ENCODE data around the gene RGS7BP.

RGS7BP gene

GRCh38 chr5:64516216-64516615, 10.4 kb downstream of the RGS7BP start:
- H3K4me3 ChIP-seq (ENCODE audit: low read length) = no peak overlapping the region
- TF ChIP-seq CTCF (IDR thresholded peaks at IDR 0.05; ENCODE audit: insufficient read depth, low read depth, low read length, missing control alignments) = no peak
- DNase-seq (ENCODE audit: low read depth) = no peak

- peak; percentile 33 for DNase-seq (ENCODE audit: low read depth)
- H3K4me3 ChIP-seq (ENCODE audit: low read length) = no peak overlapping the region
- TF ChIP-seq CTCF (IDR thresholded peaks at IDR 0.05; ENCODE audit: insufficient read depth, low read depth, low read length, missing control alignments) = no peak
Observed at GRCh38 chr5:64518793-64519192, 13.0 kb downstream of the RGS7BP start.

- no peak overlapping the region for H3K4me3 ChIP-seq (ENCODE audit: low read length)
- no peak for DNase-seq (ENCODE audit: low read depth)
- no peak for TF ChIP-seq CTCF (IDR thresholded peaks at IDR 0.05; ENCODE audit: insufficient read depth, low read depth, low read length, missing control alignments)
Observed at GRCh38 chr5:64519263-64519662, 13.4 kb downstream of the RGS7BP start.

GRCh38 chr5:64526734-64527439, 21.1 kb downstream of the RGS7BP start:
- no peak for DNase-seq (ENCODE audit: low read depth)
- TF ChIP-seq CTCF (IDR thresholded peaks at IDR 0.05; ENCODE audit: insufficient read depth, low read depth, low read length, missing control alignments) = no peak
- no peak overlapping the region for H3K4me3 ChIP-seq (ENCODE audit: low read length)

GRCh38 chr5:64530076-64530475, 24.3 kb downstream of the RGS7BP start:
- no peak for DNase-seq (ENCODE audit: low read depth)
- no peak overlapping the region for H3K4me3 ChIP-seq (ENCODE audit: low read length)
- TF ChIP-seq CTCF (IDR thresholded peaks at IDR 0.05; ENCODE audit: insufficient read depth, low read depth, low read length, missing control alignments) = no peak

- TF ChIP-seq CTCF (IDR thresholded peaks at IDR 0.05; ENCODE audit: insufficient read depth, low read depth, low read length, missing control alignments) = no peak
- H3K4me3 ChIP-seq (ENCODE audit: low read length) = no peak overlapping the region
- DNase-seq (ENCODE audit: low read depth) = no peak
Observed at GRCh38 chr5:64532212-64532611, 26.4 kb downstream of the RGS7BP start.

GRCh38 chr5:64532657-64533056, 26.8 kb downstream of the RGS7BP start:
- no peak for TF ChIP-seq CTCF (IDR thresholded peaks at IDR 0.05; ENCODE audit: insufficient read depth, low read depth, low read length, missing control alignments)
- no peak overlapping the region for H3K4me3 ChIP-seq (ENCODE audit: low read length)
- no peak for DNase-seq (ENCODE audit: low read depth)
